Upper lobe of left lung (tissue), 6 donors: Measurements from ENCODE around the gene MVB12B. TPM values are rescaled to one million over a fixed set of nuclear protein-coding genes. Genes with fewer than 3 reads are reported as not detected.

Source experiments
- ATAC-seq, 2 donors: fragments of 200-7000 bp; cut with Tn5 transposase; one replicate each; pipeline ENCODE4 v1.9.1; 2022; ENCODE audit warnings: mild to moderate bottlenecking in 2 of 2, moderate library complexity in 2 of 2; ENCODE audit not compliant: low FRiP score in 2 of 2
- DNase-seq, 2 donors: peaks; one replicate each; pipeline ENCODE4 v3.0.0-alpha.2; 2019 to 2020
- H3K27ac ChIP-seq, 4 donors: fragments of 200-600 bp; sonication (generic); one replicate each; pipeline ENCODE4 v1.5.1; 2016 to 2019
- H3K27me3 ChIP-seq, 4 donors: fragments of 200-600 bp; sonication (generic); one replicate each; pipeline ENCODE4 v1.5.1; 2017 to 2019
- H3K36me3 ChIP-seq, 4 donors: fragments of 200-600 bp; sonication (generic); one replicate each; pipeline ENCODE4 v1.5.1; 2016 to 2019
- H3K4me1 ChIP-seq, 4 donors: fragments of 200-600 bp; sonication (generic); one replicate each; pipeline ENCODE4 v1.5.1; 2018 to 2019
- H3K4me3 ChIP-seq, 4 donors: fragments of 200-600 bp; sonication (generic); one replicate each; pipeline ENCODE4 v1.5.1; 2017 to 2019; ENCODE audit warnings: mild to moderate bottlenecking in 2 of 4, moderate library complexity in 1 of 4
- H3K9me3 ChIP-seq, 4 donors: fragments of 200-600 bp; sonication (generic); one replicate each; pipeline ENCODE4 v1.5.1; 2018 to 2019
- EP300 ChIP-seq, 4 donors: sonication (generic); formaldehyde crosslinking; IDR thresholded peaks; one replicate each; pipeline ENCODE4 v1.5.1; 2017; ENCODE audit warnings: antibody characterized with exemption in 4 of 4, control low read depth in 2 of 4
- POLR2A ChIP-seq, 4 donors: fragments of 450-650 bp; IDR thresholded peaks; one replicate each; pipeline ENCODE4 v1.5.1; 2016 to 2017; ENCODE audit warnings: antibody characterized with exemption in 4 of 4, mild to moderate bottlenecking in 2 of 4
- POLR2AphosphoS5 ChIP-seq, 2 donors: sonication (generic); formaldehyde crosslinking; IDR thresholded peaks; one replicate each; pipeline ENCODE4 v1.5.1; 2017; ENCODE audit warnings: antibody characterized with exemption in 2 of 2
- WGBS, 2 donors: methylation state at CpG; one replicate each; pipeline ENCODE4 v1.1.5; 2017 to 2018; 5-methylcytosine and 5-hydroxymethylcytosine counted together
- total RNA-seq, 6 donors: library from RNA; depleted of rRNA in 4 of 6; stranded (reverse); fragments of >200 nt in 4 of 6; gene quantifications; one replicate each; pipeline versions ENCODE4 v1.1.0 to v1.2.1, GENCODE V29; 2016 to 2021
- TF ChIP-seq, protein P1 (sequence below), 6 experiments: fragments of 450-650 bp in 4 of 6; fragments of 200-600 bp in 2 of 6; sonication (generic) in 2 of 6; IDR thresholded peaks; one replicate each; pipeline ENCODE4 v1.5.1; 2016 to 2019; ENCODE audit warnings: antibody characterized with exemption in 6 of 6
- donor health status: DM: no; HTN: no; CAD: no; lungs with moderate emphysema.
- donor health status: DM: no; HTN: yes; CAD: no; lungs with severe emphysema.

Gene MVB12B
- total RNA-seq, 6 donors from 2014 or later: 36.7 to 60.7 (median 41.0) TPM

DNA sequence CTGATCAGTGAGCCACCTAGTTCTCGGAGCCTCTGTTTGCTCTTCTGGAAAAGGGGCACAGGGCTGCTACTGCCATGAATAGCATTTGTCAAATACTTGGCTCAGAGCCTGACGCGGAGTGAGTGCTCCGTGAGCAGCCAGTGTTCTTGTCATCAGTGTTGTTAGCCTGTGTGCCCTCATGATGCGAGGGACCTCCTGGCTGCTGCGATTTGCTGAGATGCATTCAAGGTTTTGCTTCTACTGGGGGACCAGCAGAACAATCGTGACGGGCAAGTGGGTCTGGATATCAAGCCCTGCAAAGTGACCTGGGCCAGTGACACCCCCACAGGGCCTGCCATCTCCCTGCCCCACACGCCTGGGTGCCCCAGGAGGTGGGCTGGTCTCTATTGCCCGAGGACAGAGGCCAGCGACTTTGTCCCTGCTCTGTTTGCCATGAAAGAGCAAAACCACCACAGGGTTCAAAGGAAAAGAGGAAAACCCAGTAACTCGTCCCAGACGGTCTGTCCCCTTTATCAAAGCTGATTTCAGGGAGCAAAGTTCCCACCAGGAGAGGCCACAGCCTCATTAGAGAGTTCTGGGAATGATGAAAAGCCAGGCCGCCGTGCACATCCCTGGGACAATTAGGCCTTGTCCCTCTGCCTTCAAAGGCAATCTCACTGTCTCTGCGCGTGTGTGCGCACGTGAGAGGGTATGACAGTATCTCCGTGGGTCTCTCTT is 200.6 kb downstream of the MVB12B start:
- Histone ChIP-seq H3K27ac (no peak overlapping the region), H3K27me3 (no peaks in the 10 kb centered on the region), H3K9me3 (no peaks in the 10 kb centered on the region), H3K36me3 (no peaks in the 10 kb centered on the region), H3K4me1 (peaks cover 3 to 12% (median 5%) of the 10 kb centered on the region in 4 donors), H3K4me3 (no peak overlapping the region)
- no peak for DNase-seq
- WGBS, 2 donors: 87 to 88% methylated on average over 17 to 20 of the region's 20 CpGs
- TF ChIP-seq, protein P1, sequence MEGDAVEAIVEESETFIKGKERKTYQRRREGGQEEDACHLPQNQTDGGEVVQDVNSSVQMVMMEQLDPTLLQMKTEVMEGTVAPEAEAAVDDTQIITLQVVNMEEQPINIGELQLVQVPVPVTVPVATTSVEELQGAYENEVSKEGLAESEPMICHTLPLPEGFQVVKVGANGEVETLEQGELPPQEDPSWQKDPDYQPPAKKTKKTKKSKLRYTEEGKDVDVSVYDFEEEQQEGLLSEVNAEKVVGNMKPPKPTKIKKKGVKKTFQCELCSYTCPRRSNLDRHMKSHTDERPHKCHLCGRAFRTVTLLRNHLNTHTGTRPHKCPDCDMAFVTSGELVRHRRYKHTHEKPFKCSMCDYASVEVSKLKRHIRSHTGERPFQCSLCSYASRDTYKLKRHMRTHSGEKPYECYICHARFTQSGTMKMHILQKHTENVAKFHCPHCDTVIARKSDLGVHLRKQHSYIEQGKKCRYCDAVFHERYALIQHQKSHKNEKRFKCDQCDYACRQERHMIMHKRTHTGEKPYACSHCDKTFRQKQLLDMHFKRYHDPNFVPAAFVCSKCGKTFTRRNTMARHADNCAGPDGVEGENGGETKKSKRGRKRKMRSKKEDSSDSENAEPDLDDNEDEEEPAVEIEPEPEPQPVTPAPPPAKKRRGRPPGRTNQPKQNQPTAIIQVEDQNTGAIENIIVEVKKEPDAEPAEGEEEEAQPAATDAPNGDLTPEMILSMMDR (IDR thresholded peaks at IDR 0.05): no peak
- no peak for TF ChIP-seq POLR2A (IDR thresholded peaks at IDR 0.05)
- TF ChIP-seq EP300 (IDR thresholded peaks at IDR 0.05): no peak
- no peak for TF ChIP-seq POLR2AphosphoS5 (IDR thresholded peaks at IDR 0.05)
- ATAC-seq: no peak

DNA sequence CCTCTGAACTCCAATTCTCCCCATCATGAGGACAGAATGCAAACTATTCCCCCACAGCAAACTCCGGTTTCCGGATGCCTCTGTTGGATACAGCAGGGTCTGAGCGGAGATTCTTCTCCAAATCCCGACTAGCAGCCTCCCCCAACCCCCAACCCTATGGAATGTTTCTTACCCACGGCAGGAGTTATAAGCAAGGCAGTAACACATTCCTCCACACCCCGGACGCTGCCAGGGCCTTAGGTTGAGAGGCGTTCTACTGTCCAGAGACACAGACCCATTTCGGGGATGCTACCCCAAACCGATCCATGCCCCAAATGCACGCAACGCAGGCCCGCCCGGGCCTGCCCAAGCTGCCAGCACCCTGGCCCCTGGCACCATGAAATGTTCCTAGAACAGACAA is 201.5 kb downstream of the MVB12B start:
- Histone ChIP-seq H3K9me3 (no peaks in the 10 kb centered on the region), H3K27me3 (no peaks in the 10 kb centered on the region), H3K4me3 (no peak overlapping the region), H3K36me3 (no peaks in the 10 kb centered on the region), H3K27ac (no peak overlapping the region), H3K4me1 (peaks cover 5 to 11% (median 9%) of the 10 kb centered on the region in 4 donors)
- ATAC-seq: no peak
- 86 to 92% methylated on average over 14 of the region's 14 CpGs for WGBS, 2 donors
- TF ChIP-seq POLR2AphosphoS5 (IDR thresholded peaks at IDR 0.05) (no peak), EP300 (IDR thresholded peaks at IDR 0.05) (no peak), POLR2A (IDR thresholded peaks at IDR 0.05) (no peak)
- TF ChIP-seq, protein P1 (IDR thresholded peaks at IDR 0.05): no peak
- DNase-seq: no peak

DNA sequence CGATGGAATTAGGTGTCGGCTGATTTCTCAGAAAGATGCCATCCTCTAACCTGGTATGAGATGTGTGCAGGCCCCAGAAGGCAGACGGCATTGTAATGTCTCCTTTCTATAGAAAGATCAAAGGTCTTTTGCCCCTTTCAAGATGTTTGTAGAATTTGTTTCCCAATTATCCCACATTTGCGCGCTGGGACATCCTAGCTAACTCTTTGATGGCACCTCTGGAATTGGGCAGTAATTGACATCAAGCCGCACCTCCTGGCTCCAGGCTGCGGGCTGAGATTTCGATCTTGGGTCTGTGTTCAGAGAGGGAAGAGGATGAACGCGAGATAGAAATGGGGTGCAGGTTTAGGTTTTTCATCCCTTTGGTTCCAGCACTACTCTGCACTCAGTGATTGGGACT is 202.3 kb downstream of the MVB12B start:
- Histone ChIP-seq H3K4me3 (no peak overlapping the region), H3K4me1 (peaks cover 5 to 12% (median 9%) of the 10 kb centered on the region in 4 donors), H3K27me3 (no peaks in the 10 kb centered on the region), H3K27ac (no peak overlapping the region), H3K9me3 (no peaks in the 10 kb centered on the region), H3K36me3 (no peaks in the 10 kb centered on the region)
- WGBS, 2 donors: 91 to 98% methylated on average over 10 of the region's 10 CpGs
- DNase-seq (no peak), ATAC-seq (no peak)
- TF ChIP-seq EP300 (IDR thresholded peaks at IDR 0.05) (no peak), POLR2AphosphoS5 (IDR thresholded peaks at IDR 0.05) (no peak), POLR2A (IDR thresholded peaks at IDR 0.05) (no peak)
- TF ChIP-seq, protein P1 (IDR thresholded peaks at IDR 0.05): no peak

DNA sequence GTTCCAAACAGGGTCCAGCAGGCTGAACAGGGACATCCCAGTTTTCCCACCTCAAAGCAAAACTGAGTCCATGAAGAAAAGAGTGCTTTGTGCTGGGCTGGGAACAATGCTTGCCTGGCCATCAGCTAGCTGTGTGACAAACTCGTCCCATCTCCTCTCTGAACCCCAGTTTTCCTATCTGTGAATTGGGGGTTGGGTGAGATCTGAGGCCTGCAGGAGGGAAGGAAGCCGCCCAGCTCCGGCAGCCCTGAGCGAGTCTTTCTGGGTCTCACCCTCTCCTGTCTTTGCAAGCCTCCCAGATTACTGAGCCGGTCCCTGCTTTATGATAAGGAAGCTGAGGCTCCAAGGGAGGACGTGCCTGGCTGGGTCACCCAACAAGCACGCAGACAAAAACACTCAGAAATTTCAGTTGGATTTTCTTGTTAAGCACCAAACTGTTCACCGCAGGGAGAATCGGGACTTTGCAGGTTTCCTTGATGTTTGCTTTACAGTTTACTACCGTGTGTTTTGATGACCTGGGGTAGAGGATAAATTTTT is 204.5 kb downstream of the MVB12B start:
- Histone ChIP-seq H3K36me3 (no peaks in the 10 kb centered on the region), H3K4me1 (peaks cover 0 to 12% (median 9%) of the 10 kb centered on the region in 4 donors), H3K27me3 (no peaks in the 10 kb centered on the region), H3K27ac (no peak overlapping the region), H3K4me3 (no peak overlapping the region), H3K9me3 (no peaks in the 10 kb centered on the region)
- TF ChIP-seq POLR2AphosphoS5 (IDR thresholded peaks at IDR 0.05): no peak
- no peak for TF ChIP-seq POLR2A (IDR thresholded peaks at IDR 0.05)
- DNase-seq: no peak
- no peak for ATAC-seq
- 78 to 85% methylated on average over 9 to 10 of the region's 10 CpGs for WGBS, 2 donors

DNA sequence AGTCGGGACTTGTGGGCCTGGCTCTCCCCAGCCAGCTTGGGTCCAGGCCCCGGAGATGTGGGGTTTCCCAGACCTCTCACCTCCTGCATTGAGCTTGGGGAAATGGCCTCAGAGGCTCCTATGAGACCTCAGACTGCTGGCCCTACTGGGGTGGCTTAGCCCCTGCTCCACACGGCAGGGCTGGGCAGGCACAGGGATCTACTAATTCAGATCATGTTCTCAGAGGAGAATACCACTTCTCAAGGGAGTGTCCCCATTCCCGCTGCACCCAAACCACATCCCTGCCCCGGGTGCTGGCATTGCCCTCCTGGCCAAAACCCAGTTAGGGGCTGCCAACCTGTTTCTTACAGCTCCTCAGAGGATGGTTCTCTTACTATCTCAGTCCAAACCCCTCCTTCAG is 205.0 kb downstream of the MVB12B start:
- Histone ChIP-seq H3K27me3 (no peaks in the 10 kb centered on the region), H3K4me1 (peaks cover 0 to 12% (median 9%) of the 10 kb centered on the region in 4 donors), H3K4me3 (no peak overlapping the region), H3K9me3 (no peaks in the 10 kb centered on the region), H3K27ac (peak overlapping the region in 1 of 4 donors; percentile 17), H3K36me3 (no peaks in the 10 kb centered on the region)
- no peak for ATAC-seq
- 45 to 67% methylated on average over 5 of the region's 5 CpGs for WGBS, 2 donors
- TF ChIP-seq EP300 (IDR thresholded peaks at IDR 0.05) (no peak), POLR2A (IDR thresholded peaks at IDR 0.05) (no peak), POLR2AphosphoS5 (IDR thresholded peaks at IDR 0.05) (no peak)
- TF ChIP-seq, protein P1 (IDR thresholded peaks at IDR 0.05): no peak
- no peak for DNase-seq
